GM20431 (cell line): ENCODE data around the gene PUS1.
"Not testable (repeated sequence)": the region's sequence is repeated elsewhere in the genome, so short reads cannot be mapped to it uniquely, and the experiment has no call there.

Experiments used
- in situ Hi-C: fragments of 300-500 bp; cut with MseI, MboI; formaldehyde crosslinking; loops from one replicate; pipeline ENCODE4 v1.15.0; 2020; ENCODE audit warnings: low sequenced_read_pairs; ENCODE audit not compliant: unreplicated experiment

The PUS1 gene

GRCh38 chr12:131950182-131950913, 21.3 kb downstream of the PUS1 start:
- in situ Hi-C loops: no loop called here

- in situ Hi-C loops: not testable (repeated sequence)
Measured at GRCh38 chr12:131953810-131954209, 24.7 kb downstream of the PUS1 start.

- in situ Hi-C loops: not testable (repeated sequence)
Measured at GRCh38 chr12:131954460-131954859, 25.4 kb downstream of the PUS1 start.

- in situ Hi-C loops: no loop called here
Measured at GRCh38 chr12:131959116-131959515, 30.0 kb downstream of the PUS1 start.

- in situ Hi-C loops: no loop called here
Measured at GRCh38 chr12:131959641-131960589, 30.8 kb downstream of the PUS1 start.

DNA sequence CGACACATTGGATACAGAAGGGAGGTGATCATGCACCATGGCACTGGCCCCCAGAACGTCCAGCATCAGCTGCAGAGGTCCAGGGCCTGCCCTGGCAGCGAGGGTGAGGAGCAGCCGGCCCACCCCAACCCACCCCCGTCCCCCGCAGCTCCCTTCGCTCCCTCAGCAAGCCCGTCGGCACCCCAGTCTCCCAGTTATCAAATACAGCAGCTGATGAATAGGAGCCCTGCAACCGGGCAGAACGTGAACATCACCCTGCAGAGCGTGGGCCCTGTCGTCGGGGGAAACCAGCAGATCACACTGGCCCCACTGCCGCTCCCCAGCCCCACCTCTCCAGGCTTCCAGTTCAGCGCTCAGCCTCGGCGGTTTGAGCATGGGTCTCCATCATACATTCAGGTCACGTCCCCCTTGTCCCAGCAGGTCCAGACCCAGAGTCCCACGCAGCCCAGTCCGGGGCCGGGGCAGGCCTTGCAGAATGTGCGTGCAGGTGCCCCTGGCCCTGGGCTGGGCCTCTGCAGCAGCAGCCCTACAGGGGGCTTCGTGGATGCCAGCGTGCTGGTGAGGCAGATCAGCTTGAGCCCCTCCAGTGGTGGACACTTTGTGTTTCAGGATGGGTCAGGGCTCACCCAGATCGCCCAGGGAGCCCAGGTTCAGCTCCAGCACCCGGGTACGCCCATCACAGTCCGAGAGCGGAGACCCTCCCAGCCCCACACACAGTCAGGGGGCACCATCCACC, 31.7 kb downstream of the PUS1 start:
- in situ Hi-C loops: not testable (repeated sequence)

DNA sequence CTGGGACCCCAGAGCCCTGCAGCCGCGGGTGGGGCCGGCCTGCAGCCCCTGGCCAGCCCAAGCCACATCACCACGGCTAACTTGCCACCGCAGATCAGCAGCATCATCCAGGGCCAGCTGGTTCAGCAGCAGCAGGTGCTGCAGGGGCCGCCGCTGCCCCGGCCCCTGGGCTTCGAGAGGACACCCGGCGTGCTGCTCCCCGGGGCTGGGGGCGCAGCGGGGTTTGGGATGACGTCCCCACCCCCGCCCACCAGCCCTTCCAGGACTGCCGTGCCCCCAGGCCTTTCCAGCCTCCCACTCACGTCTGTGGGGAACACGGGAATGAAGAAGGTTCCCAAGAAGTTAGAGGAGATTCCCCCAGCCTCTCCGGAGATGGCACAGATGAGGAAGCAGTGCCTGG, 32.3 kb downstream of the PUS1 start:
- in situ Hi-C loops: not testable (repeated sequence)

GRCh38 chr12:131962069-131962468, 33.0 kb downstream of the PUS1 start:
- in situ Hi-C loops: no loop called here

DNA sequence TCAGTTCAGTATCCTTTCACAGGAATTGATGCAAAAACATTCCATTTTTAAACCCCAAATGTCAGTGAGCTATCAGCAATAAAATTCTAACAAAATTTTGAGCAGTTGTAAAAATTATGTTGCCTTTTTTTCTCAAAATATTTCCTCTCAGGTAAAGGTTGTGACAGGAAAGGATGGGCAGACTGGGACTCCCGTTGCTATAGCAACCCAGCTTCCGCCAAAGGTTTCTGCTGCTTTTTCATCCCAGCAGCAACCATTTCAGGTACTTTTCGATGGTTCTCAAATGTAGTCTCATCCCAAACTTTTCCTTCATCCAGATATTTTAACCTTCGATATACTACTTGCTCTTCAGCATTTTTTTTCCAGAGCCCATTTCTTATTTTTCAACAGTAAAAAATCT, 34.3 kb downstream of the PUS1 start:
- in situ Hi-C loops: no loop called here

DNA sequence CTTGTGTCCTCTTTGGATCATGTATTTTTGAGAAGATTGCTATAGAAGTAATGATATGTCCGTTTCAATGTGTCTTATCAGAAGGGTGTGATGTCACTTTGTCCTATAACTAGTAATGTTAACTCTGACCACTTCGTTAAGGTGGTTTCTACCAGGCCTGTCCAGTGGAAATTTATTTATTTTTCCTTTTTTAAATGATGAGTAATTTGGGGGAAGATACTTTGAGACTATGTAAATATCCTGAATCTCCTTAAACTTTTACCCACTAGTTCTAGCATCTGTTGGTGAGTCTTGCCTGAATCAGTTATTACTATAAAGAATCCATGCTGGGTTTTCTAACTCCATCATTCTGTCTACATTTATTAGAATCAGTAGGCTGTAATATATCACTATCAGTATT, 36.0 kb downstream of the PUS1 start:
- in situ Hi-C loops: no loop called here

GRCh38 chr12:131971226-131971625, 42.1 kb downstream of the PUS1 start:
- in situ Hi-C loops: no loop called here

DNA sequence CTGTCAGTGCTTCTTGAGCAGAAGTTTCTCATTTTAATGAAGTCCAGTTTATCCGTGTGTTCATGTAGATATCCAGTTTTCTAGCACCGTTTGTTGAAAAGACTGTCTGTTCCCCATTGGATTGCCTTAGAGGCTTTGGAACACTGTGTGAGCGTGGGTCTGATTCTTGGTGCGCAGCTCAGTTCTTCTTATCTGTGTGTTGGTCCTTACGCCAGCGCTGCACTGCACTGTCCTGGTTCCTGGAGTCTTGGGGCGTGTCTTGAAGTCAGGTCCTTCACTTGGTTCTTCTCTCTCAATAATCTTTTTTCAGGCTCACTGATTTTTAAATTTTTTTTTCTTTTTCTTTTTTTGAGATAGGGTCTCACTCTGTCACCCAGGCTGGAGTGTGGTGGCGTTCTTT, 46.2 kb downstream of the PUS1 start:
- in situ Hi-C loops: no loop called here

DNA sequence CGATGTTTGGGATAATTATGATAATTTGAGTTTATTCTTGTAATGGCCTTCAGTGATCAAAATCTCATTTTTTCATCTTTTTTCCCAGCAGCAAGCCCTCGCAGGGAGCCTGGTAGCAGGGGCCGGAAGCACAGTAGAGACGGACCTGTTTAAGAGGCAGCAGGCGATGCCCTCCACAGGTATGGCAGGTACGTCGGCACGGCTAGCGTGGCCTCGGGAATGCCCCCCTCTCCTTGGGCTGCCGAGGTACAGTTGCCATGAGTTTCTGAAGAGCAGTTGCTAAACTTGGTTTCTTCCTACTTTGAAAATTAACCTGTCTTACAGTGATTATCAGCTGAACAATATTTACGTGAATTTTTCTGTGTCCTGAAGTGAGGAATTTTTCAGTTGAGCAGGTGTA, 50.5 kb downstream of the PUS1 start:
- in situ Hi-C loops: no loop called here

DNA sequence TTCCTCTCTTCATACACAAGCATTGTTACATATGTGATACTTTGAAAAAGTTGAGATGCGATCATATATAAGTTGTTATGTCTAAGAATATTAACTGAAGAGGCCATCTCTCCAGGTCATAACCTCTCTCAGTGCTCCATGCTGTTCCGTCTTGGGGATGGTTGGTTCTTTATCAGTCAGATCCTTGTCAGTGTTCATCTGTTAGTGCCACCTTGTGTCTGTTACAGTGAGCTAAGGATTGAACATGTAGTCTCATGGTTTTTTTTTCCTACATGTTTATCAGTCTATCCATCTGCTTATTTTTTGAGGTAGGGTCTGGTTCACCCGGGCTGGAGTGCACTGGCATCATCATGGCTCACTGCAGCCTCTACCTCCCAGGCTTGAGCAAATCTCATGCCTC, 51.2 kb downstream of the PUS1 start:
- in situ Hi-C loops: no loop called here

DNA sequence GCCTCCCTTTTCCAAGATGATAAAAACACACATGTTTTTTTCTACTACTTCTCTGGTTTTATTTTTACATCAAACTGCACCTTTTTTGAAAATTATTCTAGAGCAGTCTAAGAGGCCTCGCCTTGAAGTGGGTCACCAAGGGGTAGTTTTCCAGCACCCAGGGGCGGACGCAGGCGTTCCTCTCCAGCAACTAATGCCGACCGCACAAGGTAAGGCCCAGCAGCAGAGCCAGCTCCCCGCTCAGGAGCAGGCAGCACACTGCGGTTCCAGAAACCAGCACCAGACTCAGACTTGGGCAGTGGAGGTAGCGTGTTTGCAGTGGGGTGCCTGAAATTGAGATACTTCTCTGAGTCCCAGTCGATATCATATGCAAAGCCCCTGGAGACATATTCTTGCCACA, 52.3 kb downstream of the PUS1 start:
- in situ Hi-C loops: no loop called here

DNA sequence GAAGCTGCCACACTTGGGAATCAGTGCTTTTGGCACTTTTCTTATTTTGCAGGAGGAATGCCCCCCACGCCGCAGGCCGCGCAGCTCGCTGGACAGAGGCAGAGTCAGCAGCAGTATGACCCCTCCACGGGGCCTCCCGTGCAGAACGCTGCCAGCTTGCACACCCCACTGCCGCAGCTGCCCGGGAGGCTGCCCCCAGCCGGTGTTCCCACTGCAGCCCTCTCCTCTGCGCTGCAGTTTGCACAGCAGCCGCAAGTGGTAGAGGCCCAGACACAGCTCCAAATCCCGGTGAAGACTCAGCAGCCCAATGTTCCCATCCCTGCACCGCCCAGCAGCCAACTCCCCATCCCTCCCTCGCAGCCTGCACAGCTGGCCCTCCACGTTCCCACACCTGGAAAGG, 53.0 kb downstream of the PUS1 start:
- in situ Hi-C loops: no loop called here

DNA sequence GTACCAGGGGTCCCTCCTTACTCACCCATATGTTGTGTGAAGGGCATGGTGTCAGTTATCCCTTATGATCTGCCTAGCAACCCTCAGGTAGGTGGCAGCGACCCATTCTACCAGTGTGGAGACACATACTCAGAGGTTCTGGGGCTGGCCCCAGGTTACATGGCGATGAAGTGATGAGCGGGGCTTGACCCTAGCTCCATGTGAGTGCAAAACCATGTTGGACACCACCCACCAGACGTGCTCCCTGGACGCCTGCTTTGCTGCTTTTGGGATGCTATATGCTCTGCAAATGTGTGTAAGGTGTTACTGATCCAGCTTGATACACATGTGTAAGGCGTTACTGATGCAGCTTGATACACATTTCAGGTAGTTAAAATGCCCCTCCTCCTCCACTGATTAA, 54.0 kb downstream of the PUS1 start:
- in situ Hi-C loops: no loop called here

DNA sequence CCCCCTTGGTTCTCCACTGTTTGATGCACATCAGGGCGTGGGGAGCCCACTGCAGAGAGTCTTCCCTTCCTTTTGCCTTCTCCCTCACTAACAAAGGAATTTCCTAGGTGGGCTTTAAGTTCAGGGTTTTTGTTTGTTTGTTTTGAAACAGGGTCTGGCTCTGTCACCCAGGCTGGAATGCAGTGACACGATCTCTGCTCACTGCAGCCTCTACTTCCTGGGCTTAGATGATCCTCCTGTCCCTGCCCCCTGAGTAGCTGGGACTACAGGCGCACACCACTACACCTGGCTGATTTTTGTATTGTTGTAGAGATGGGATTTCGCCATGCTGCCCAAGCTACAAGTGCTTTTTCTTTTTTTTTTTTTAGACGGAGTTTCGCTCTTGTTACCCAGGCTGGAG, 54.5 kb downstream of the PUS1 start:
- in situ Hi-C loops: no loop called here

DNA sequence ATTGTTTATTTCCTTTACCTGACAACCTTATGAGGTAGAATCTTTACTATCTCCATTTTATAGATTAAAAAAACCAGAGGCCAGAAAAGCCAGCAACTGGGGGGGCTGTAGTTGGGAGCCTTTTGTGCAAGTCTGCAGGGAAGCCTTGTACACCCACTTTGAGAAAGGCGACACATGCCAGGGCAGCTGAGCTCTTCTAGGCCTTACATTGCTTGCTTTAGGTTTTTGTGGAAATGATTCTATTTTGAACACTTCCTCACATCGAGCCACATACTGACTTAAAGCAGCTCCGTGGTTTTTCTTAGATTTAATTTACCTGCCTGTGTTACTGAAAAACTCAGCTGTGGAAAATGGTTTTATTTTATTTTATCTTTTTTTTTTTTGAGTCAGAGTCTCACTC, 55.3 kb downstream of the PUS1 start:
- in situ Hi-C loops: no loop called here

DNA sequence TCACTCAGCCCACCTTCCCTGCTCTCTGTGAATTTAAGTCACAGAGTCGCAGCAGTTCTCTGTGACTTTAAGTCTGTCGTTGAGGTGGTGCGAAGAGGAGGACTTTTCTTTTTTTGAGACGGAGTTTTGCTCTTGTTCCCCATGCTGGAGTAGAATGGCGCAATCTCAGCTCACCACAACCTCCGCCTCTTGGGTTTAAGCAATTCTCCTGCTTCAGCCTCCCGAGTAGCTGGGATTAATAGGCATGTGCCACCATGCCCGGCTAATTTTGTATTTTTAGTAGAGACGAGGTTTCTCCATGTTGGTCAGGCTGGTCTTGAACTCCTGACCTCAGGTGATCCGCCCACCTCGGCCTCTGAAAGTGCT, 56.4 kb downstream of the PUS1 start:
- in situ Hi-C loops: not testable (repeated sequence)

DNA sequence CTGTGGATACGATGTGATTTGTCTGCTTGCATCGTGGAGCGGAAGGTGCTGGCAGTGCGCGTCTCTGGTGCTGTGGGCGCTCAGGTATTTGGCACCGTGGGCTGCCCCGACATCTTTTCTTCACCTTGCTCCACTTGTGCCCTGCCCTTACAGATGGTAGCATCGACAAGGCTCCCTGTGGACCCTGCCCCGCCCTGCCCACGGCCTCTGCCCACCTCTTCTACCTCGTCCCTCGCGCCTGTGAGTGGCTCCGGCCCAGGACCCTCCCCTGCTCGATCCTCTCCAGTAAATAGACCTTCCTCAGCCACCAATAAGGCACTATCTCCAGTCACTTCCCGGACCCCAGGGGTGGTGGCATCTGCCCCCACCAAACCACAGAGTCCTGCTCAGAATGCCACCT, 57.3 kb downstream of the PUS1 start:
- in situ Hi-C loops: no loop called here
